Esophagus muscularis mucosa (tissue), 4 donors: ENCODE measurements around the gene OSBP2.

ENCODE experiments used
- EP300 ChIP-seq: sonication (generic); formaldehyde crosslinking; IDR thresholded peaks from one replicate; pipeline ENCODE4 v1.6.1; 2017; ENCODE audit warnings: antibody characterized with exemption
- POLR2A ChIP-seq: fragments of 450-650 bp; IDR thresholded peaks from one replicate; pipeline ENCODE4 v1.6.1; 2017; ENCODE audit warnings: antibody characterized with exemption, moderate library complexity, mild to moderate bottlenecking, low read depth
- POLR2AphosphoS5 ChIP-seq, 2 donors: sonication (generic); formaldehyde crosslinking; IDR thresholded peaks; one replicate each; pipeline ENCODE4 v1.6.1; 2017; ENCODE audit warnings: antibody characterized with exemption in 2 of 2
- TF ChIP-seq, protein P1 (sequence below), 3 experiments: fragments of 200-600 bp in 2 of 3; fragments of 450-650 bp in 1 of 3; sonication (generic) in 2 of 3; IDR thresholded peaks; one replicate each; pipeline ENCODE4 v1.5.1; 2017 to 2019; ENCODE audit warnings: antibody characterized with exemption in 3 of 3, mild to moderate bottlenecking in 2 of 3, moderate library complexity in 1 of 3

DNA sequence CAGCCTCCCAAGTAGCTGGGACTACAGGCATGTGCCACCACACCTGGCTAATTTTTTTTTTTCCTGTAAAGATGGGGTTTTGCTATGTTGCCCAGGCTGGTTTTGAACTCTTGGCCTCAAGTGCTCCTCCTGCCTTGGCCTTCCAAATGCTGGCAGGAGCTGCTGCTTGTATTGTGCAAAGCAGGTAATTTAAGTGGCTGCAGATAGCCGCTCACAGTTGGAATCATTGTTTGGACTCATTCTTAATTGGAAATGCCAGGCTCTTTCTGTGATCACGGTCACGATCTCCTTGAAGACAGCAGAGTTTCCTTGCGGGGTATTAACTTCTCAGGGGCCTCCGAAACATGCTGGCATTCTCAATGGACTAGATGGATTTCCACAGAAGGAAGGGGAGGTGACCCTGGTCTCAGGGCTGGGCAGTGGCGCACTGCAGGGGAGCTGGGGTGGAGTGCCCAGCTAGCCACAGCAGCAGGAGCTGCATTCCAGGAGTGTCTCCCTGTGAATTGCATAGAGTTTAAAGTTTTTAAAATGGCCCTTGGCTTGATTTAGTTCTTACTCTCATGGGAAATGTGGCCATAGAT, 137.8 kb downstream of the OSBP2 start:
- TF ChIP-seq, protein P1, sequence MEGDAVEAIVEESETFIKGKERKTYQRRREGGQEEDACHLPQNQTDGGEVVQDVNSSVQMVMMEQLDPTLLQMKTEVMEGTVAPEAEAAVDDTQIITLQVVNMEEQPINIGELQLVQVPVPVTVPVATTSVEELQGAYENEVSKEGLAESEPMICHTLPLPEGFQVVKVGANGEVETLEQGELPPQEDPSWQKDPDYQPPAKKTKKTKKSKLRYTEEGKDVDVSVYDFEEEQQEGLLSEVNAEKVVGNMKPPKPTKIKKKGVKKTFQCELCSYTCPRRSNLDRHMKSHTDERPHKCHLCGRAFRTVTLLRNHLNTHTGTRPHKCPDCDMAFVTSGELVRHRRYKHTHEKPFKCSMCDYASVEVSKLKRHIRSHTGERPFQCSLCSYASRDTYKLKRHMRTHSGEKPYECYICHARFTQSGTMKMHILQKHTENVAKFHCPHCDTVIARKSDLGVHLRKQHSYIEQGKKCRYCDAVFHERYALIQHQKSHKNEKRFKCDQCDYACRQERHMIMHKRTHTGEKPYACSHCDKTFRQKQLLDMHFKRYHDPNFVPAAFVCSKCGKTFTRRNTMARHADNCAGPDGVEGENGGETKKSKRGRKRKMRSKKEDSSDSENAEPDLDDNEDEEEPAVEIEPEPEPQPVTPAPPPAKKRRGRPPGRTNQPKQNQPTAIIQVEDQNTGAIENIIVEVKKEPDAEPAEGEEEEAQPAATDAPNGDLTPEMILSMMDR (IDR thresholded peaks at IDR 0.05): no peak
- no peak for TF ChIP-seq POLR2A
- no peak for TF ChIP-seq POLR2AphosphoS5 (IDR thresholded peaks at IDR 0.05)
- TF ChIP-seq EP300: no peak
